Measurements from ENCODE around the gene HEMK1. TPM values are rescaled to one million over a fixed set of nuclear protein-coding genes. Genes with fewer than 3 reads are reported as not detected.

Gene HEMK1
- 23.4 TPM for polyA plus RNA-seq (2013)

- H3K36me3 ChIP-seq (ENCODE audit: control insufficient read depth in 4 of 4, insufficient read depth in 4 of 4, low read length in 3 of 4), result peaks cover 0 to 6% (median 2%) of the 10 kb centered on the region in 4 experiments
- peak within 1 kb of the TSS; percentile 69 to 98 (median 91) for H3K4me3 ChIP-seq (ENCODE audit: control insufficient read depth in 1 of 7, extremely low read depth in 1 of 7, insufficient read depth in 4 of 7, low read depth in 2 of 7, low read length in 6 of 7)
- peak within 1 kb of the TSS; percentile 40 to 80 for H3K27ac ChIP-seq (ENCODE audit: insufficient read depth in 1 of 2, low read depth in 1 of 2, low read length in 2 of 2, poor library complexity in 1 of 2, severe bottlenecking in 2 of 2)
- peak; percentile 92 to 93 (median 93) for DNase-seq
- H3K9me3 ChIP-seq (ENCODE audit: control extremely low read depth in 1 of 5, control insufficient read depth in 4 of 5, insufficient read depth in 2 of 5, low read depth in 1 of 5, low read length in 4 of 5), result no peaks in the 10 kb centered on the region
- peaks cover 0 to 4% (median 0%) of the 10 kb centered on the region in 5 experiments for H3K27me3 ChIP-seq (replicated peaks in 2 of 5; ENCODE audit: control insufficient read depth in 4 of 5, insufficient read depth in 5 of 5, low read length in 4 of 5)
- CTCF ChIA-PET, result interaction anchor here (0.8 to 18.0 kb wide), 7 partner anchors 8 to 820 kb away, joined by 3 to 799 read pairs (median 10); partner anchors contain the start of genes CISH and MAPKAPK3
- WGBS (ENCODE audit: insufficient coverage), result 0% methylated on average over 45 of the region's 55 CpGs
- H3K4me1 ChIP-seq (ENCODE audit: control extremely low read depth in 1 of 4, control insufficient read depth in 4 of 4, insufficient read depth in 4 of 4, low read length in 3 of 4), result peaks cover 7 to 57% (median 47%) of the 10 kb centered on the region in 4 experiments
- POLR2A ChIA-PET, result interaction anchor here (0.7 to 1.7 kb wide), 8 partner anchors 21 to 816 kb away, joined by 3 to 6 read pairs (median 4); partner anchors contain the start of genes CISH, MANF and MAPKAPK3
Observed at GRCh38 chr3:50568947-50569749, at the start of gene HEMK1. HEMK1 (plus strand) TSS chr3:50569522; CDS start chr3:50571105, 1,583 bp downstream.

GRCh38 chr3:50520849-50521248 is 48.5 kb upstream of the HEMK1 start:
- DNase-seq, result no peak
- POLR2A ChIA-PET, result no interaction called here
- Histone ChIP-seq H3K9me3 (ENCODE audit: control extremely low read depth in 1 of 5, control insufficient read depth in 4 of 5, insufficient read depth in 2 of 5, low read depth in 1 of 5, low read length in 4 of 5) (no peaks in the 10 kb centered on the region), H3K27me3 (replicated peaks in 2 of 5; ENCODE audit: control insufficient read depth in 4 of 5, insufficient read depth in 5 of 5, low read length in 4 of 5) (no peaks in the 10 kb centered on the region), H3K36me3 (ENCODE audit: control insufficient read depth in 4 of 4, insufficient read depth in 4 of 4, low read length in 3 of 4) (no peaks in the 10 kb centered on the region), H3K4me3 (ENCODE audit: control insufficient read depth in 1 of 7, extremely low read depth in 1 of 7, insufficient read depth in 4 of 7, low read depth in 2 of 7, low read length in 6 of 7) (no peak overlapping the region), H3K4me1 (ENCODE audit: control extremely low read depth in 1 of 4, control insufficient read depth in 4 of 4, insufficient read depth in 4 of 4, low read length in 3 of 4) (peaks cover 3 to 14% (median 11%) of the 10 kb centered on the region in 4 experiments), H3K27ac (ENCODE audit: insufficient read depth in 1 of 2, low read depth in 1 of 2, low read length in 2 of 2, poor library complexity in 1 of 2, severe bottlenecking in 2 of 2) (no peak overlapping the region)
- CTCF ChIA-PET, result interaction anchor here (1.7 kb wide), 1 partner anchor 18 kb away, joined by 3 read pairs; no protein-coding TSS in a partner anchor
- WGBS (ENCODE audit: insufficient coverage), result 75% methylated on average over 1 of the region's 3 CpGs

- Histone ChIP-seq H3K9me3 (ENCODE audit: control extremely low read depth in 1 of 5, control insufficient read depth in 4 of 5, insufficient read depth in 2 of 5, low read depth in 1 of 5, low read length in 4 of 5) (no peaks in the 10 kb centered on the region), H3K4me3 (ENCODE audit: control insufficient read depth in 1 of 7, extremely low read depth in 1 of 7, insufficient read depth in 4 of 7, low read depth in 2 of 7, low read length in 6 of 7) (no peak overlapping the region), H3K36me3 (ENCODE audit: control insufficient read depth in 4 of 4, insufficient read depth in 4 of 4, low read length in 3 of 4) (no peaks in the 10 kb centered on the region), H3K27ac (ENCODE audit: insufficient read depth in 1 of 2, low read depth in 1 of 2, low read length in 2 of 2, poor library complexity in 1 of 2, severe bottlenecking in 2 of 2) (no peak overlapping the region), H3K4me1 (ENCODE audit: control extremely low read depth in 1 of 4, control insufficient read depth in 4 of 4, insufficient read depth in 4 of 4, low read length in 3 of 4) (peaks cover under 1 to 8% (median 4%) of the 10 kb centered on the region in 4 experiments), H3K27me3 (replicated peaks in 2 of 5; ENCODE audit: control insufficient read depth in 4 of 5, insufficient read depth in 5 of 5, low read length in 4 of 5) (no peaks in the 10 kb centered on the region)
- ChIA-PET POLR2A (no interaction called here), CTCF (interaction anchor here (0.9 to 2.0 kb wide), 5 partner anchors 9 to 84 kb away, joined by 3 to 8 read pairs (median 3); no protein-coding TSS in a partner anchor)
- DNase-seq, result no peak
- 91% methylated on average over 4 of the region's 5 CpGs for WGBS (ENCODE audit: insufficient coverage)
Observed at GRCh38 chr3:50521572-50521971, 47.8 kb upstream of the HEMK1 start.

GRCh38 chr3:50523279-50523811 is 46.0 kb upstream of the HEMK1 start:
- Histone ChIP-seq H3K4me3 (ENCODE audit: control insufficient read depth in 1 of 7, extremely low read depth in 1 of 7, insufficient read depth in 4 of 7, low read depth in 2 of 7, low read length in 6 of 7) (no peak overlapping the region), H3K4me1 (ENCODE audit: control extremely low read depth in 1 of 4, control insufficient read depth in 4 of 4, insufficient read depth in 4 of 4, low read length in 3 of 4) (peaks cover 0 to 5% (median 2%) of the 10 kb centered on the region in 4 experiments), H3K9me3 (ENCODE audit: control extremely low read depth in 1 of 5, control insufficient read depth in 4 of 5, insufficient read depth in 2 of 5, low read depth in 1 of 5, low read length in 4 of 5) (no peaks in the 10 kb centered on the region), H3K27me3 (replicated peaks in 2 of 5; ENCODE audit: control insufficient read depth in 4 of 5, insufficient read depth in 5 of 5, low read length in 4 of 5) (no peaks in the 10 kb centered on the region), H3K27ac (ENCODE audit: insufficient read depth in 1 of 2, low read depth in 1 of 2, low read length in 2 of 2, poor library complexity in 1 of 2, severe bottlenecking in 2 of 2) (no peak overlapping the region), H3K36me3 (ENCODE audit: control insufficient read depth in 4 of 4, insufficient read depth in 4 of 4, low read length in 3 of 4) (no peaks in the 10 kb centered on the region)
- no peak for DNase-seq
- POLR2A ChIA-PET, result interaction anchor here (0.6 kb wide), 1 partner anchor 92 kb away, joined by 3 read pairs; no protein-coding TSS in a partner anchor
- CTCF ChIA-PET, result interaction anchor here (0.8 to 2.1 kb wide), 9 partner anchors 11 to 86 kb away, joined by 3 to 8 read pairs (median 4); no protein-coding TSS in a partner anchor
- WGBS (ENCODE audit: insufficient coverage), result 98% methylated on average over 5 of the region's 9 CpGs

GRCh38 chr3:50524746-50525145 is 44.6 kb upstream of the HEMK1 start:
- no peak overlapping the region for H3K4me3 ChIP-seq (ENCODE audit: control insufficient read depth in 1 of 7, extremely low read depth in 1 of 7, insufficient read depth in 4 of 7, low read depth in 2 of 7, low read length in 6 of 7)
- H3K36me3 ChIP-seq (ENCODE audit: control insufficient read depth in 4 of 4, insufficient read depth in 4 of 4, low read length in 3 of 4), result no peaks in the 10 kb centered on the region
- ChIA-PET CTCF (interaction anchor here (1.2 to 2.1 kb wide), 5 partner anchors 8 to 25 kb away, joined by 3 to 8 read pairs (median 4); no protein-coding TSS in a partner anchor), POLR2A (no interaction called here)
- H3K4me1 ChIP-seq (ENCODE audit: control extremely low read depth in 1 of 4, control insufficient read depth in 4 of 4, insufficient read depth in 4 of 4, low read length in 3 of 4), result peaks cover 0 to 5% (median 2%) of the 10 kb centered on the region in 4 experiments
- no peaks in the 10 kb centered on the region for H3K9me3 ChIP-seq (ENCODE audit: control extremely low read depth in 1 of 5, control insufficient read depth in 4 of 5, insufficient read depth in 2 of 5, low read depth in 1 of 5, low read length in 4 of 5)
- H3K27me3 ChIP-seq (replicated peaks in 2 of 5; ENCODE audit: control insufficient read depth in 4 of 5, insufficient read depth in 5 of 5, low read length in 4 of 5), result peaks cover 0 to 9% (median 5%) of the 10 kb centered on the region in 5 experiments
- WGBS (ENCODE audit: insufficient coverage), result 100% methylated on average over 3 of the region's 5 CpGs
- no peak for DNase-seq
- H3K27ac ChIP-seq (ENCODE audit: insufficient read depth in 1 of 2, low read depth in 1 of 2, low read length in 2 of 2, poor library complexity in 1 of 2, severe bottlenecking in 2 of 2), result no peak overlapping the region

- 71% methylated on average over 6 of the region's 9 CpGs for WGBS (ENCODE audit: insufficient coverage)
- Histone ChIP-seq H3K4me3 (ENCODE audit: control insufficient read depth in 1 of 7, extremely low read depth in 1 of 7, insufficient read depth in 4 of 7, low read depth in 2 of 7, low read length in 6 of 7) (no peak overlapping the region), H3K27ac (ENCODE audit: insufficient read depth in 1 of 2, low read depth in 1 of 2, low read length in 2 of 2, poor library complexity in 1 of 2, severe bottlenecking in 2 of 2) (no peak overlapping the region), H3K36me3 (ENCODE audit: control insufficient read depth in 4 of 4, insufficient read depth in 4 of 4, low read length in 3 of 4) (no peaks in the 10 kb centered on the region), H3K4me1 (ENCODE audit: control extremely low read depth in 1 of 4, control insufficient read depth in 4 of 4, insufficient read depth in 4 of 4, low read length in 3 of 4) (peaks cover 0 to 5% (median 2%) of the 10 kb centered on the region in 4 experiments), H3K27me3 (replicated peaks in 2 of 5; ENCODE audit: control insufficient read depth in 4 of 5, insufficient read depth in 5 of 5, low read length in 4 of 5) (peaks cover 0 to 15% (median 9%) of the 10 kb centered on the region in 5 experiments), H3K9me3 (ENCODE audit: control extremely low read depth in 1 of 5, control insufficient read depth in 4 of 5, insufficient read depth in 2 of 5, low read depth in 1 of 5, low read length in 4 of 5) (no peaks in the 10 kb centered on the region)
- DNase-seq, result no peak
- ChIA-PET POLR2A (no interaction called here), CTCF (interaction anchor here (1.2 to 1.8 kb wide), 5 partner anchors 8 to 26 kb away, joined by 3 to 8 read pairs (median 4); no protein-coding TSS in a partner anchor)
Observed at GRCh38 chr3:50525191-50525910, 44.0 kb upstream of the HEMK1 start.

Measured in common myeloid progenitor, CD34-positive (primary cell).